HG02981 (cell line): Measurements from ENCODE around the gene HMGCS2.

Experiments
- ATAC-seq: cut with Tn5 transposase; IDR thresholded peaks from one replicate; pipeline ENCODE4 v1.9.1; 2021; ENCODE audit warnings: mild to moderate bottlenecking, moderate library complexity; ENCODE audit not compliant: unreplicated experiment

The HMGCS2 gene

DNA sequence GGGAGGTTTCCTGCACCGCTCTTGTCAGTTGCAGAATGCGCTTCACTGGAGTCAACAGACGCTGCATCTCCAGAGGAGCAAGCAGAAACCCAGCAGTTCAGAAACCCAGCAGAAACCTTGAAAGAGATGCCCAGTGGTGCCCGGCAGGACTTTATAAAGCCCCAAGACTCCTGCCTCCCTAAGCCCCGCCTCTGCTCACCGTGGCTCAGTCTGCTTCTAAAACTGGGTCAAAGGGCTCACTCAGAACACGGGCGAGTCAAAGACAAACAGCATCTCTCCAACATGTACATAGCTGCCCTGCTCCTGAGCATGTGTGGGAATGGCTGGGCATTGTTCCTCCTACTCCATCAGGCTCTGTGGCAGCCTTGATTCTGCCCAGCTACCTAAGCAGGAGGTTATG, at the start of gene HMGCS2:
Gene HMGCS2, minus strand, starts transcription at position 128 of the 400 bp plus-strand sequence. Its CDS starts 61 bp downstream, at position 67.
- ATAC-seq: no peak

DNA sequence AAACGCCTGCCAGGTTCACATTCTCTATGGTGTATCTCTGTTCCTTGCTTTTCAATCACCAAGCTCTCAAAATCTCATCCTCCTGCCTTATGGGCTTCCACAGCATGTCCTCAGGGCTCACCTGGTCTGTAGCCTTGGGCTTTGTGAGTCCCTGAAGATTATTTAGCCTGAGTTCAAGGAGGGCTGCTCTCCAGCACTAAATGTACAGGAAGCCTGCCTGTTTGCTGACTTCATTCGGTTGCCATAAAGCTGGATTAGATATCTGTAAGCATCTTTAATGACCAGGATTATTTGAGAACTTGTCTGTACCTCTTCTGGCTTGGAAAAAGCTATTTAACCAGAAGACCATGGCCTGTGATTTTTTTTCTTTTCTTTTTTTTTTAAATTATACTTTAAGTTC, 49.5 kb upstream of the HMGCS2 start:
- no peak for ATAC-seq

DNA sequence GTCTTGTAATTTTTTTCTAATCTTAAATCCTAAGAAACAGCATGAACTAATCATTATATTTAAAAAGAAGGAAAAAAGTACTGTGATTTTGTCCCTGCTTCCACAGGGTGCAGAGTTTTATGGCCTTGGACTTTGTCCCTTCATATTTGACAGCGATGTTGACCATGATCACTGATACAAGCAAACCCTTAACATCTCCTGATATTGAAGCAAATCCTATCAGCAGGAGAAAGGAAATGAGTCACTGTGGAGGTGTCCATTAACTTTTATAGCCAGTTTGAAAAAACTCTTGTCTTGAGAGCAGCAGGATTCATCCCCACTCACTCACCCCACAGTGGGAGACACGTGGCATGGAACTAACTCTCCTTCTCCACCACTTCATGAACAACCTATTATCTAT, 47.7 kb upstream of the HMGCS2 start:
- ATAC-seq: no peak

DNA sequence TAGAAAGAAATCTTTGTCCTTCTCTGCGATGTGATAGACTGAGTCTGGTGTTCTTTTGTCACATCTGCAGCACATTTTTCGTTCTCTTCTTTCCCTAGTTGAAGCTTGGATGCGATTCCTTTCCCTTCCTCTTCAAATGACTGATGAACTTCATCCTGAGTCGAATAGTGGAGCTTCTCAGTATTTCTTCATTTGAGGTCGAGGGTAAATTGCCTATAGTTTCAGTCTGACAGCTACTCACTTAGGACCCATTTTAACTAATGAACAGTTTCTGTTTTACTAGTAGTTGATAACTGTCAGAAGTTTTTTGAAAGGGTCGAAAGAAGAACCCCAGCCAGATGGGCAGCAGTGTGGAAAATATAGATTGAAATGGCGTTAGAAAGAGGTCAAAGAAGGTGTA, 47.2 kb upstream of the HMGCS2 start:
- no peak for ATAC-seq

DNA sequence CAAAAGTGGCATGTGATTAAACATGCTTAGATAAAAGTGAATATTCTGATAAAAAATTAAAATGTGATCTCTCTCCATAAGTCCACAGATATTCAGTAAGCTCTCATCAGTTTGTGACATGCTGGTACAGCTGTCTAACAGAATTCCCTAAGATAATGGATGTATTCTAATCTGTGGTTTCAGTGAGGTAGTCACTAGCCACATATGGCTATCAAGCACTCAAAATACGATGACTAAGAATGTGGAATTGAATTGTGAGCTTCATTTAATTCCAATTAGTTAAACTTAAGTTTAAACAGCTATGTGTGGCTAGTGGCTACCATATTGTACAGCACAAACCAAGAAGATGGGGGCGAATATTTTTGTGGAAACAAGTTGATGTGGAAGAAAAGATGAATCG, 46.7 kb upstream of the HMGCS2 start:
- ATAC-seq: no peak

DNA sequence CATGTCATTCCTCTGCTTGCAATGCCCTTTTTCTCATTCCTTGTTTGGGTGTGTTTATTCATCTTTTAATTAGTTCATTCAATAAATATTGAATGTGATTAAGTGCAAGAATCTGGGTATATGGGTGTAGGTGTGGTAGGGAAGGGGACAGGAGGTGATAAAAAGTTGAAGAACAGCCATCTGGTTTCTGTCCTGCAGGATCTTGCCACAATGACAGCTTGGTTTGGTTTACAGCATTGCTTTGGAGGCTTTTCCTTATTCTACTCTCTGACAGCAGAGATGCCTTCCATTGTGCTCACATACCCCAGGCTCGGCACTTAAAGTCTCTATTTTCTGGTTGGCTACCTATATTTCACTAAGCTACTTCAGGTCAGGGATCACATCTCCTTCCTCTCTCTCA, 45.6 kb upstream of the HMGCS2 start:
- no peak for ATAC-seq

DNA sequence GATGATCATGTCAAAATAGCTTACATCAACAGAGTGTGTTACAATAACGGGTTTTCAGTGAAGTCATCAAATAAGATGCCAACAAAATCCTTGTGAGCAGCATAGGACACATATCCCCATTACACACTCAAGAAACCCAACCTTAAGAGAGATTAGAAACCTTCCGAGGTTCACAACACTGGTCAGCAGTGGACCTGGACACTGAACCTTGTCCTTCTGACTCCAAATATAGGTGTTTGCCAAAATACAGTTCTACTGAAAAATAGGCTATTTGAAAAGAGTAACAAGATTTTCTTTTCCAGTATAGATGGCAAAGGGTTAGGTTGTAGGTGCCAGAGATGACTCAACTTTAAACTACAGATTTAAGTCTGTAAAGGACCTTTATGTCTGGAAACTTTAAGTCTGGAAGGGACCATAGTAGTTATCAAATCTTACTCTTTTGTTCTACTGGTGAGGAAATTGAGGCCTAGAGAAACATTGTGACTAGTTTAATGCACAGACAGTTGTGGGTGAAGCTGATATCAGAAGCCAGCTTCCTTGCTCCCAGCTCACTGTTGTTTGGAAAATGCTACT, 43.4 kb upstream of the HMGCS2 start:
- ATAC-seq: no peak

DNA sequence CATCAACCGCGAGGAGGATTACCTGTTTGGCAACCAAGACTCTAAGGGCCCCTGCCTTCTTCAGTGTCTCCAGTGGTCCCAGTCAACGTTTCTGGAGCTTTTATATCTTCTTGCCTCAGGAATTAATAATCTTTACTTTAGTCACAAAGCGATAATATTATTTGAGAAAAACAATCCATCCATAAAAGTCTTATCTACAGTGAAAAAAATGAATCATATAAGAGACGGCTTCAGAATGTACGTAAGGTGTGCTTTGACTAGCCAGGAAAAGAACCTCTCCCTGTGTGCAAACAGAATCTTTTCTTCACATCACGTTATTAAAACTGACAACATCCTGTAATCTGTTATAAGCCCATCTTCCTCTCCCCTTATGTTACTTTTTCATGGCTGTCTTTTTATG, 42.7 kb upstream of the HMGCS2 start, which contains the start of gene REG4:
Gene REG4, minus strand, starts transcription at position 74 of the 400 bp plus-strand sequence. CDS start 2,691 bp downstream, outside the sequence.
- no peak for ATAC-seq

DNA sequence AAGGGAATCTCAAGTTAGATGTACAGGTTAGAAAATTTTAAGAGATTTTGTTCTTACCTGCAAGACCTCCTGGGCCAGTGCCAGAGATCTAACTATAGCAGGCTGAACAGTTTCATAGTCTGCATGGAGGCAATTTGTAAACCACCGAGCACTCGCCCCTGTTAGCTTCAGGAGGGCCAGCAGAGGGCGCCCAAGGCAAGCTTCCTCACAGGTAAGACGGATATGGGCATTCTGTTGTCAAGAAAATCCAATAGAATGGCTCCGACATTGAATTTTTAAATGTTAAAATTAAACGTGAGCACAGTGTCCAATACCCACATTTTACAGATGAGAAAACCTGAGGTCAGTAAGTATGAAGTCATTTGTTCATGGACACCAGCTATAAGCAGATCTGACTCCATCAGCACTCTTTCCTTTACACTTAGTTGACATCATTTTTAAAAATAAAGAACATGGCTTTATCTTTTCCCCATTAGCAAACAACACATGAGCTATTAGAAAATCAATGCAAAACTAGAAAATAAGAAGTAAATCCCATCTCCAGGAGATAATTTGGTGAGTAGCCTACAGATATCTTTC, 40.4 kb upstream of the HMGCS2 start:
- ATAC-seq: peak; percentile 88

DNA sequence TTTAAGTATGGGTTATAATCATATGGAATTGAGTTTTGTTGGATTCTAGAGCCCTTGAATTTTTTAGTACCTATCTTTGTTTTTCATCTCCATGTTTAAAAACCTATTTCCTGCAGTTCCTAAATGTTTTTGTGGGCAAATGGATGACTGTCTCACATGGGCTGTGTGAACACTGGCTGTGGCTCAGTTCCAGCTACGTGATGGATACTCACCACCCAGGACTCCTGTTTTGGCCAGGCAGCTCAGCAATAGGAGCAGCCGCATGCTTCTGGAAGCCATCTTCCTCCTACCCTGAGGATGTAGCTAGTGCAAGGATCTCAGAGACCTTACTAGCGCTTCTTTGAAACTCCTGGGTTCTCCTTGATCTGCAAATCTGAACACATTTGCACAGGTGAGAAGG, 39.8 kb upstream of the HMGCS2 start:
- no peak for ATAC-seq

DNA sequence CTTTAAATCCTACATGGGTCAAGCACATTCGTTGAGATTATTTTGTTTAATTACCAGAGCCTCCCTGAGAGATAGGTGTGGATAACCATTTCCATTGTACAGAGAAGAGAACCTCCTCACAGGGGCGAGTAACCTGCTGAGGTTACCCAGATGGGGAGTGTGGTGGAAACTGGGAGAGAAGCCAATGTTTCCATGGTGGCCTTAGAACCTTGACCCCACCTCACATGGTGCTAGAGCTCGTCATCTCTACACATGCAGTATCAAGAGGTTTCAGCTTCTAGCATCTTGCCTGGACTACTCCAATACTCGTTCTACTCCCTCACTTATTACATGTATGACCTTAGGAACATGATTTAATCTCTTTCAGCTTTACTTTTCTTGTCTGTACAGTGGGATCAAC, 37.8 kb upstream of the HMGCS2 start:
- ATAC-seq: no peak

DNA sequence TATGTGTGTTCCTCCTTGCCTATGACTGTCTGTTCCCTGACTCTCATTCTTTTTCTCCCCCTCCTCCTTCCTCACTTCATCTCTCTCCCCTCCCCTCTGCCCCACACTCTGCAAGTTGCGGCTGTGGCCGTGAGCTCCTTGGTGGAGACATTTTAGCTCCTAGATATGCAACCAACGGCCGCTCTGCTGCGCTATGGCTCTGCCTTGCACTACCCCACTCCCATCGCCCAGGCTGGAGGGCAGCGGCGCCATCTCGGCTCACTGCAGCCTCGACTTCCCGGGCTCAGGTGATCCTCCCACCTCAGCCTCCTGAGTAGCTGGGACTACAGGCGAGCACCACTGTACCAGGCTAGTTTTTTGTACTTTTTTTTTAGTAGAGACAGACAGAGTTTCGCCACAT, 37.0 kb upstream of the HMGCS2 start:
- no peak for ATAC-seq

DNA sequence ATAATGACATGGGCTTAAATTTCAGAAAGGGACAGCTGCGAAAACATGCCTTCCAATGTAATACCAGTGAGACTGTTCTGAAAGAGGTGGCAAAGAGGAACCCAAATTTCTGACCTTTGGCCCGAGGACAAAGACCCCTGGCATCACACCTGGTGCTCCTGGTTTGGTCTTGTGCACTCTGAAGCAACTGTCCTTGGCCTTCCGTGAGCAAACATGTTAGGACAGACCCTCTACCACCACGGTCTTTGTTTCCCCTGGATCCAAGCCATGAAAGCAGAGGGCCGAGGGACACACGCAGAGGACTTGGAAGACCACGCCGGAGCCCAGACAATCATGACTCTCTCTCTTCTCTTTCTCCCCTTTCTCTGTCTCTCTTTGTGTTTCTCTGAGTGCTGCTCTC, 36.5 kb upstream of the HMGCS2 start:
- no peak for ATAC-seq

DNA sequence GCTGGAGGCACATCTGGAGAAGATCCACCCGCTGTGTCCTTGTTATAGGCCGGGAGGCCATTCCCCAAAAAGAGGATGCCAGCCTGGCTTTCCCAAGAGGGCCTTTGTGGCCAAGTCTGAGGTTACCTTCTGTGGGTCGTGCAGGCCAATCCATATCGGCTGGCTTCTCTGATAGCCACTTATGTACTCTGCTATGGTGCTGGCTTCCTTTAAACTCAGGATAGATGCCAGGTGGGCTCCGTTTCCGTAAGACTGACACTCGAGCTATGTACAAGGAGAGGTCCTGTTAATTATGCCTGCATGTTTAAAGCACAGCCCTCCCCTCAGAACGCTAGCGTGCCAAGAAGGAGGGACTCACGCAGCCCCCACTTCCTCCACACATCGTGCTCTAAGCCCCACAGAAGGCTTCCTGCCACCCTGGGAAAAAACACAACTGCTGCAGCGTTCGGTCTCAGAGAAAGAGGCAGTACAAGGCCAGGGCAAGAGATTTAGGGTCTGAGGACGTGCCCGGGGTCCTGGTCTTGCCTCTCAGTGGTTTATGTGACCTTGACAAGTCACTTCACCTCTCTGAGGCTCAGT, 31.0 kb upstream of the HMGCS2 start:
- ATAC-seq: no peak

DNA sequence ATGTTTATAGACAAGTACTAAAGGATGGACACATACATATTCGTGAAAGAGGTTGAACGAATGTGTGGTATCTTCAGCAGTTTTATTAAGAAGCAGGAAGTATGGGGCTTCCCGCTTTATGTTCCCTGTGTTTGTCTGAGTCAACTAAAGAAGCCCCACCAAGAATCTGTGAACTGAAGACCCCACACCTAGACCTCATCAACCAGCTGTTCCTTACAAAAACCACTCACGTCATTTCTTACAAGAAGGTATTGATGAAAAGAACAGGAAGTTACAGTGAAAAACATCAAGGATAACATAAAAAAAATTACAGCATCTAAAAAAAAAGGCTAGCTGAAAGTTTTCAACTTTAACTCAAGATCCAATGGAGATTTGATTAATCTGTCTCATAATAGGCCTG, 30.3 kb upstream of the HMGCS2 start:
- no peak for ATAC-seq

DNA sequence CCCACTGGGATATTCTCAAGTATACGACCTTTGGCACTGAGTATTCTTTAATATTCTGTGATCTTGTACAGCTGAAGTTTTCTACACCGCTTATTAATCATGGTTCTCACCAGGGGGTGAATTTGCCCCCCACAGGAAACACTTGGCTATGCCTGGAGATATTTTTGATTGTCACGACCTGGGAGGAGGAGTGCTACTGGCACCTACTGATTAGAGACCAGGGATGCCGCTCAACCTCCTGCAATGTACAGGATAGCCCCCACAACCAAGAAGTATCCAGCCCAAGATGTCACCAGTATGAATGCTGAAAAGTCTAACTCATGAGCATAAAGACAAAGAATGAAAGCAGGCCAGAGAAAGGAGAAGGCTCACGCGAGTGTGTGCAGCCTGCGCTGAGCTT, 28.9 kb upstream of the HMGCS2 start:
- no peak for ATAC-seq

DNA sequence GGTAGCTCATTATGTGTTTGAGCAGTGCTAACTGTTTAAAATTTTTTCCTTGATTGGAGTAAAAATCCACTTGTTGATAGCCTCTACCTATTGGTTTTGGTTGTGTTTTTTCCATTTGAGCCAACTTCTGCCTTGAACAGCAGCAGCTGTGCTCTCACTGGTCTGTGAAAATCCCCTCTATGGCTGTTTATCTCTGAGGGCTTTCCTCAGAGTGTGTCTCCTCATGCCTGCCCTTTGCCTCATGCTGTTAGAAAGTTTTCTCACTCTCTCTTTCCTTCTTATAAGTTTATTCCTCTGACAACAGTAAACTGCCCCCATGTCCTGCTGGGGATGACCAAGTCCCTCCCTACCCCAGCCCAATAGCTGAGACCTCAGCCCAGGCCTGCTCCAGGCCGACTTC, 28.5 kb upstream of the HMGCS2 start:
- no peak for ATAC-seq

DNA sequence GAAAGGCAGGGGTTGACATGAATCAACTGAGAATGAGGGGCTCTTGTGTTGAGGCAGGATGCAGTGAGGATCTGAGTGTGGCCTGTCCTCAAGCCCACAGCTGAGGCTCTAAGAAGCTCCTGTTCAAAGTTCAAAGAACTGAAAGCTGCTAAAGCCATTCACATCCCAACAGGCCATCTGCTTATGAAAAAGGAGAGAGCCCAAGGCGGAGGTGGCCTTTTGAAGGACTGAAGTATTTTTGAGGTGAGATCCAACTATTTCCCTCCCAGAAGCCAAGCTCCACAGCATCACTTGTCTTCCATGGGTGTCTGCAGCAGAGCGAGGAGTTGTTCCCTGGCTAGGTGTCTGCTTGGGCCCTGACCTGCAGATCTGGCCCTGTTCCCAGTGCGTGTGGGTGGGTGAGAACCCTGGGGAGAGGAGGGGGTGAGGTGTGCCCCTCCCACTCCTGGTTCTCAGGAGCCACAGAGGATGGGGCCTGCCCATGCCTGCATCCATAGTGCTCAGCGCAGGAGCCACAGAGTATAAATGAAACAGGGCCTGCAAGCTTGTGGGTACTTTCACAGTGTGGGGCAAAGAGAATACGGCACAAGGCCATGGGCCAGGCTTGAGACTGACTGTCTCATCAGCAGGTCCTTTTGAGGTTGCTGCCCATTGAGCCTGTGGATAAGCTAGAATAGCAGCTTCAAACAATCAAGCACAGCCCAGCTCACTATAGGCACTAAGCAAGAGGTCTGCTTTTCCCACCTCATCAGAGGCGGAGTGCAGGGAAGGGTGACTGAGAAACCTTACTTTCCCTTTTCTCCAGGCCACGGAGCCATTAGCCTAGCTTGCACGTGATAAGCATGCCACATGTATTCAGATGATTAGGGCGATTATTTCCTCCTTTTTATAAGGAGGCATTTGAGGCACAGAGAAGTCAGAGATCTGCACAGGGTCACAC, 26.8 kb upstream of the HMGCS2 start:
- ATAC-seq: no peak

DNA sequence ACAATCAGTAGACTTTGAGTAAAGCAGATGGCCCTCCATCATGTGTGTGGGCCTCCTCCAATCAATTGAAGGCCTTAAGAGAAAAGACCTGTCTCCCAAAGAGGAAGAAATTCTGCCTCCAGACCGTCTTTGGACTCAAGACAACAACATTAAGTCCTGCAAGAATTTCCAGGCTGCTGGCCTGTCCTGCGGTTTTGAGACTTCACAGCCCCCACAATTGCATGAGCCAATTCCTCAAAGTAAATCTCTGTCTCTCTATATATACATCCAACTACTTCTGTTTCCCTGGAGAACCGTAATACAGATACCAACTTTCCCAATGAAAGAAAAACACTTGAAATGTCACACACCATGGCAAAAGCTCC, 26.2 kb upstream of the HMGCS2 start:
- ATAC-seq: no peak

DNA sequence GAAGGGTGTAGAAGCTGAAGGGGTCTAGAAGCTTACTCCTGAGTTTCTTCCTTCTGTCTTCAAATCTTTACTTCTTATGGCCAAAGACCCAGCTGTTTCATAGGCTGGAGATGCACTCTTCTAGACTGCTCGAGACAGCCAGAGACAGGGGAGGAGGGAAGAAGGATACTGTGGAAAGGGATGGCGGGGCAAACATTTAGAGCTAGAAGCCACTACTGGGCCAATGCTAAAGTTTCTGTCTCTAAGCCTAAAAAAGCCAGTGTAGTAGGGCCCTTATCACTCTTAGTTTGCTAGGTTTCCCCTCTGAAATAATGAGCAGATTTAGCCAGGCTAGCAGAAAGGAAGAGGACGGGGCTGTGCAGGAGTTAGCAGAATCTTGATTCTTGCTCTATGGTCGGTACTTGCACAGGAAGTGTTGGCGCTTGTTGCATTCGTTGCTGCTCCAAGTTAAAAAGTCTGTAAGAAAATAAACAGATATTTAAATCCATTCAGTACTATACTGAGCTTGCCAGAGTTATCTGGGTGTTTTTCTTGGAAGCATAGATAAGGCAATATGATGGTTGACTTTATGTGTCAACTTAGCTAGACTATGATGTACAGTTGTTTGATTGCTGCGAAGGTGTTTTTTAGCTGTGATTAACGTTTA, 25.6 kb upstream of the HMGCS2 start:
- no peak for ATAC-seq

DNA sequence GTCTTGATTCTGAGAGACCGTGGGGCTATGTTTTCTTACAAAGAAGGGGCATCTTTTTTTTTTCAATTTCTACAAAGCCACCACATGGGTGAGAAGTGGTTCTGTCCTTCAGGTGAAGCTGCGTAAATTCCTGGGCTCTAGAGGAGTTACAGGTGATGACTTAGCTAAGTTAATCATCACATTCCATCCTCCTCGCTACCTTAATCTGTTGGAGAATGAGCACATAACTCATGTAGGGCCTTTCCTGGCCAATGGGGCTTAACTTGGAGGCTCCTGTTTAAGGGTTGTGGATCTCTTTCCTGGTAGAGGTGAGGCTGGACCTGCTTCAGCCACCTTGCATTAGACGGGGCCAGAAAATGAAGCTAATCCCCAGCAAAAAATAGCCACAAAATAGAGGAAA, 22.7 kb upstream of the HMGCS2 start:
- no peak for ATAC-seq
